Nephron (organoid): ENCODE results near the gene TRAPPC12.

Experiments
- H3K27ac Mint-ChIP-seq, 3 experiments: 2 replicates each; pipeline ENCODE4 v1.8.0; 2020; ENCODE audit warnings: mixed read lengths in 3 of 3, mild to moderate bottlenecking in 2 of 3, moderate library complexity in 1 of 3
- H3K27me3 Mint-ChIP-seq: 2 replicates; pipeline ENCODE4 v1.8.0; 2021; ENCODE audit warnings: low read depth, mild to moderate bottlenecking, moderate library complexity, mixed read lengths
- H3K36me3 Mint-ChIP-seq: 2 replicates; pipeline ENCODE4 v1.8.0; 2020; ENCODE audit warnings: low read depth, mixed read lengths
- H3K4me1 Mint-ChIP-seq: 2 replicates; pipeline ENCODE4 v1.8.0; 2020; ENCODE audit warnings: mixed read lengths
- H3K4me3 Mint-ChIP-seq, 3 experiments: 2 replicates each; pipeline ENCODE4 v1.8.0; 2020; ENCODE audit warnings: mild to moderate bottlenecking in 3 of 3, mixed read lengths in 3 of 3, moderate library complexity in 2 of 3
- H3K9me3 Mint-ChIP-seq: 2 replicates; pipeline ENCODE4 v1.8.0; 2020; ENCODE audit warnings: mixed read lengths
- TF ChIP-seq, protein P1 (sequence below), 3 experiments: fragments of 200-600 bp; sonication (generic); IDR thresholded peaks; one replicate each; pipeline ENCODE4 v1.5.0; 2021; ENCODE audit warnings: antibody characterized with exemption in 3 of 3; ENCODE audit not compliant: unreplicated experiment in 3 of 3

The TRAPPC12 gene

DNA sequence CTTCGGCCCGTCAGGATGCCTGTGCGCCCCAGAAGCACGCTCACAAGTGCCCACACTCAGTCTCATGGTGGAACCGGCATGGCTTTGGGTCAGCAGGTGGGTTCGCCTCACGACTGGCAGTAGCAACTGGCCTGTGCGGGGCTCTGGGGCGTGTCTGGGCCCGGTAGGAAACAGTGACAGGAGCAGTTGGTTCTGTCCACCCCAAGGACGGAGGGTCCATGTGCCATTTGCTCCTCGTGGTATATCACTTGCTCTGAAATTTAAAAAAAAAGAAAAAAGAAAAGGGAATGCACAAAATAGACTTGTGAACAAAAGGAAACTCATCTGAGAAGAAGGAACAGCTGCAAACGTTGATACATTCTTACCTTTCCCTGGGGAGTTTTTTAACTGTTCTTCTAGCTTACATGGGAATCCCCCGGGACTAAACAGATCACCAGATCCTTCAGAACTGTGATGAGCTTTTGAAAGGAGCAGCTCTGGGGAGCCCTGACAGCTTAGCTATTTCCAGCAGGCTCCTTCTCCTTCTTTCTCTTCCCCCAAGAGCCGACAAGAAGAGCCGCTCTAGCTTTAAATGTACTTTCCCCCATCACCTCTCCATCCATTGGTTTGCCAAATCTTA, 42.8 kb downstream of the TRAPPC12 start:
- Mint-ChIP-seq H3K4me3 (no peak overlapping the region), H3K36me3 (peaks cover 60% of the 10 kb centered on the region), H3K27me3 (no peaks in the 10 kb centered on the region), H3K27ac (peak overlapping the region in 1 of 3 experiments; percentile 1), H3K4me1 (peaks cover 24% of the 10 kb centered on the region), H3K9me3 (no peaks in the 10 kb centered on the region)
- TF ChIP-seq, protein P1, sequence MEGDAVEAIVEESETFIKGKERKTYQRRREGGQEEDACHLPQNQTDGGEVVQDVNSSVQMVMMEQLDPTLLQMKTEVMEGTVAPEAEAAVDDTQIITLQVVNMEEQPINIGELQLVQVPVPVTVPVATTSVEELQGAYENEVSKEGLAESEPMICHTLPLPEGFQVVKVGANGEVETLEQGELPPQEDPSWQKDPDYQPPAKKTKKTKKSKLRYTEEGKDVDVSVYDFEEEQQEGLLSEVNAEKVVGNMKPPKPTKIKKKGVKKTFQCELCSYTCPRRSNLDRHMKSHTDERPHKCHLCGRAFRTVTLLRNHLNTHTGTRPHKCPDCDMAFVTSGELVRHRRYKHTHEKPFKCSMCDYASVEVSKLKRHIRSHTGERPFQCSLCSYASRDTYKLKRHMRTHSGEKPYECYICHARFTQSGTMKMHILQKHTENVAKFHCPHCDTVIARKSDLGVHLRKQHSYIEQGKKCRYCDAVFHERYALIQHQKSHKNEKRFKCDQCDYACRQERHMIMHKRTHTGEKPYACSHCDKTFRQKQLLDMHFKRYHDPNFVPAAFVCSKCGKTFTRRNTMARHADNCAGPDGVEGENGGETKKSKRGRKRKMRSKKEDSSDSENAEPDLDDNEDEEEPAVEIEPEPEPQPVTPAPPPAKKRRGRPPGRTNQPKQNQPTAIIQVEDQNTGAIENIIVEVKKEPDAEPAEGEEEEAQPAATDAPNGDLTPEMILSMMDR (IDR thresholded peaks at IDR 0.05; ENCODE audit: unreplicated experiment in 3 of 3): no peak

DNA sequence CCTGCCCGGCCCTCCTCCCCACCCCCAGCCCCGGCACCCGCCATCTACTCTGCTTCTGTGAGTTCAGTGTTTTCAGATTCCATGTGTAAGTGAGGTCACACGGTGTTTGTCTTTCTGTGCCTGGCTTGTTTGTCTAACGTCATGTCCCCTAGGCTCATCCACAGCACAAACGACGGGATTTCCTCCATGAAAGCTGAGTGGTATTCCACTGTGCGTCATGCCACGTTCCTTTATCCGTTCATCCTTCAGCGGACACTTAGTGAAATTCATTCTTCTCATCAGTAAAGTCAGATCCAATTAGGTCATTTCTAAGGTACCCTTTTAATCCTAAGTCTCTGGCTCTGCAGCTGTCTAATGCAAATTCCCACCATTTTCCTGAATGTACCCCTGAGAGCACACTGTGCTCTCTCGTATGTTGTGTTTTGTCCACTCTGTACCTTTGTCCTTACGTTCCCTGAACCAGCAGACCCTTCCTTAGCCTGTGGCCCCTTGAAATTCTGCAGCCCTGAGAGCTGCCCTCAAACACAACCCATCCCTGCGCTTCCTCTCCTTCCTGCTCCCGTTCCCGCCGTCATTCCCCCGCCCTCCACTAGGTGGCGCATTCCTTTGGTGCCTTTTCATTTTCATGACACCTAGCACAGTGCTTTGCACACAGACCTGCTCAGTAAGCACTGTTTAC, 44.1 kb downstream of the TRAPPC12 start:
- no peak overlapping the region for H3K4me3 Mint-ChIP-seq
- H3K27me3 Mint-ChIP-seq: no peaks in the 10 kb centered on the region
- H3K9me3 Mint-ChIP-seq: no peaks in the 10 kb centered on the region
- peaks cover 24% of the 10 kb centered on the region for H3K4me1 Mint-ChIP-seq
- TF ChIP-seq, protein P1 (IDR thresholded peaks at IDR 0.05; ENCODE audit: unreplicated experiment in 3 of 3): peak; percentile 88 to 97 (median 94)
- peaks cover 62% of the 10 kb centered on the region for H3K36me3 Mint-ChIP-seq
- no peak overlapping the region for H3K27ac Mint-ChIP-seq

DNA sequence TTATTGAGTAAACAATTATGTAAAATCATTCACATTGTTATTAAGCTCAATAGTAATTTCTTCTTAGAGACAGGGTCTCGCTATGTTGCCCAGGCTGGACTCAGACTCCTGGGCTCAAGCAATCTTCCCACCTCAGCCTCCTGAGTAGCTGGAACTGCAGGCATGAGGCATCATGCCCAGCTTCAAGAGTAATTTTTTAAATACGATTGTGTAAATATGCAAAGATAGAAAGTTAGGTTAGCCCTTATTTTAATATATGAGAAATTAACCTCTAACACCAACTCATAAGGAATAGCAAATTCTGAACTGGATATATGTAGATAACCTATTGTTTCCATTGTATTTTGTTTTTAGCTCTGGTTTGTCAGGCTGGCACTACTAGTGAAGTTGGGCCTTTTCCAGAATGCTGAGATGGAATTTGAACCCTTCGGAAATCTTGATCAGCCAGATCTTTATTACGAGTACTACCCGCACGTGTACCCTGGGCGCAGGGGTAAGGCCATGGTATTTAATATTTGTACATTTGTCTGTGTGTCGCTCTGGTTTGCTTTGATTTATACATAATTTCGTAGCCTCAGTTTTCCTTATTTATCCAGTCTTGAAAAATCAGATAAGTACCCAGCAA, 44.8 kb downstream of the TRAPPC12 start:
- H3K27me3 Mint-ChIP-seq: no peaks in the 10 kb centered on the region
- H3K9me3 Mint-ChIP-seq: no peaks in the 10 kb centered on the region
- no peak overlapping the region for H3K27ac Mint-ChIP-seq
- peaks cover 66% of the 10 kb centered on the region for H3K36me3 Mint-ChIP-seq
- H3K4me3 Mint-ChIP-seq: no peak overlapping the region
- TF ChIP-seq, protein P1 (IDR thresholded peaks at IDR 0.05; ENCODE audit: unreplicated experiment in 3 of 3): peak in 1 of 3 experiments; percentile 7
- H3K4me1 Mint-ChIP-seq: peaks cover 24% of the 10 kb centered on the region

DNA sequence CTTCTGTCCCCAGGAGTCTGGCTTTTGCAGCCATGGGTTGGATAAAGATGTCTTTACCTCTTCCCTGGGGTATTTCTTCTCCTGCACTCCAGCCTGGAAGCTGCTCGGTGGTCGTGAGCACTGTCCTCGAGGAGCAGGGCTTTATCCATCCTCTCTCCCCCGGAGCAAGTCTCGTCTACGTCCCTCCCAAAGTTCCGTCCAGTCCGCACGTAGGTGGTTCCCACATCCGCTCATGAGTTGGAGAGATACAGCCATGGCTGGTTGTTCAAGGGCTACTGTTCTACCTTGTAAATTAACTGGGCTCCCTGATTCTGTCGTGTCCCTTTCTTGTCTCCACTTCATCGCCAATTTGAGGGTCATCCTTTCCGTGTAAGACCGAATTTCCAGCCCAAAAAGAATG, 47.1 kb downstream of the TRAPPC12 start:
- Mint-ChIP-seq H3K9me3 (no peaks in the 10 kb centered on the region), H3K27me3 (no peaks in the 10 kb centered on the region), H3K4me1 (peaks cover 22% of the 10 kb centered on the region), H3K4me3 (no peak overlapping the region), H3K27ac (no peak overlapping the region), H3K36me3 (peaks cover 74% of the 10 kb centered on the region)
- TF ChIP-seq, protein P1 (IDR thresholded peaks at IDR 0.05; ENCODE audit: unreplicated experiment in 3 of 3): no peak

DNA sequence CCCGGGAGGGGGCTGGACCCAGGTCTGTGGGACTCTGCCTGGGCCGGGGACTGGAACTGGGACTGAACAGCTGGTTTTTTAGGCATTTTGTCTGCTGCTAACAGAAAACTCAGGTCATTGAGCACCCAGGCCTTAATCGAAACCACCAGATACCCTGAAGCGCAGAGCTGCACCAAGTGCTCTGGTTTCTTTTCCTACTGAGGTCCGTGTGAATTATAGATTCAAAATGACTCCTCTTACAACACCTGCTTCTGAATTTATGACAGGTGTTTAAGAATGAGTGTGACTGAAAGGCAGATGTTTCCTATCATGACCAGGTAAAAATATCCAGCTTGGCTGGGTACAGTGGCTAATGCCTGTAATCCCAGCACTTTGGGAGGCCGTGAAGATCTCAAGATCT, 47.8 kb downstream of the TRAPPC12 start:
- Mint-ChIP-seq H3K27me3 (no peaks in the 10 kb centered on the region), H3K4me1 (peaks cover 16% of the 10 kb centered on the region), H3K4me3 (no peak overlapping the region), H3K9me3 (no peaks in the 10 kb centered on the region), H3K27ac (no peak overlapping the region), H3K36me3 (peaks cover 78% of the 10 kb centered on the region)
- TF ChIP-seq, protein P1 (IDR thresholded peaks at IDR 0.05; ENCODE audit: unreplicated experiment in 3 of 3): no peak
